T47D (cell line): ENCODE data around the gene TEX101.
"Not testable (repeated sequence)": the region's sequence is repeated elsewhere in the genome, so short reads cannot be mapped to it uniquely, and the experiment has no call there.

Experiments
- DNase-seq, 2 experiments: peaks; one replicate each; pipeline versions ENCODE4 v3.0.0 to v3.0.0-alpha.2; 2011 to 2012; ENCODE audit warnings: low read depth in 1 of 2, low spot score in 1 of 2
- JUND ChIP-seq: IDR thresholded peaks from 2 replicates; pipeline ENCODE4 v1.6.1; 2012; ENCODE audit warnings: low read depth
- in situ Hi-C: cut with HindIII; loops from 2 replicates; pipeline ENCODE4 v1.10.0; 2016; ENCODE audit warnings: low sequenced_read_pairs, low pct_unique_long_range_greater_than_20kb

TEX101 gene

GRCh38 chr19:43430142-43430710, 15.5 kb downstream of the TEX101 start:
- no peak for DNase-seq
- in situ Hi-C loops: no loop called here
- no peak for TF ChIP-seq JUND

- no peak for TF ChIP-seq JUND
- no peak for DNase-seq
- in situ Hi-C loops: no loop called here
Observed at GRCh38 chr19:43430976-43431375, 16.3 kb downstream of the TEX101 start.

GRCh38 chr19:43433358-43433673, 18.6 kb downstream of the TEX101 start:
- DNase-seq: peak in 1 of 2 experiments; percentile 91
- in situ Hi-C loops: no loop called here
- TF ChIP-seq JUND: peak; percentile 84

- DNase-seq: no peak
- no peak for TF ChIP-seq JUND
- in situ Hi-C loops: no loop called here
Observed at GRCh38 chr19:43433689-43434088, 19.0 kb downstream of the TEX101 start.

GRCh38 chr19:43435775-43436174, 21.1 kb downstream of the TEX101 start:
- TF ChIP-seq JUND: no peak
- in situ Hi-C loops: no loop called here

GRCh38 chr19:43437284-43437683, 22.6 kb downstream of the TEX101 start:
- in situ Hi-C loops, DNase-seq: not testable (repeated sequence)

More at GRCh38 chr19:43435775-43436174, 21.1 kb downstream of the TEX101 start:
- no peak for DNase-seq

- in situ Hi-C loops: no loop called here
- TF ChIP-seq JUND: no peak
- no peak for DNase-seq
Observed at GRCh38 chr19:43437712-43438111, 23.0 kb downstream of the TEX101 start.

GRCh38 chr19:43438291-43439031, 23.8 kb downstream of the TEX101 start:
- in situ Hi-C loops: no loop called here
- no peak for DNase-seq
- TF ChIP-seq JUND: no peak

- DNase-seq: no peak
- no peak for TF ChIP-seq JUND
- in situ Hi-C loops: no loop called here
Observed at GRCh38 chr19:43439032-43439708, 24.5 kb downstream of the TEX101 start.

GRCh38 chr19:43439709-43440063, 25.0 kb downstream of the TEX101 start:
- no peak for DNase-seq
- in situ Hi-C loops: no loop called here
- TF ChIP-seq JUND: no peak

GRCh38 chr19:43441716-43442115, 27.0 kb downstream of the TEX101 start:
- no peak for DNase-seq
- in situ Hi-C loops: no loop called here
- no peak for TF ChIP-seq JUND

- DNase-seq, in situ Hi-C loops: not testable (repeated sequence)
Observed at GRCh38 chr19:43444091-43444490, 29.4 kb downstream of the TEX101 start.

GRCh38 chr19:43444531-43445287, 30.0 kb downstream of the TEX101 start:
- no peak for TF ChIP-seq JUND
- no peak for DNase-seq
- in situ Hi-C loops: no loop called here
